HG02759 (cell line): ENCODE results near the gene PRRG2.

Source experiments
- ATAC-seq: cut with Tn5 transposase; IDR thresholded peaks from one replicate; pipeline ENCODE4 v1.9.1; 2021; ENCODE audit warnings: mild to moderate bottlenecking, moderate library complexity; ENCODE audit not compliant: unreplicated experiment

The PRRG2 gene

DNA sequence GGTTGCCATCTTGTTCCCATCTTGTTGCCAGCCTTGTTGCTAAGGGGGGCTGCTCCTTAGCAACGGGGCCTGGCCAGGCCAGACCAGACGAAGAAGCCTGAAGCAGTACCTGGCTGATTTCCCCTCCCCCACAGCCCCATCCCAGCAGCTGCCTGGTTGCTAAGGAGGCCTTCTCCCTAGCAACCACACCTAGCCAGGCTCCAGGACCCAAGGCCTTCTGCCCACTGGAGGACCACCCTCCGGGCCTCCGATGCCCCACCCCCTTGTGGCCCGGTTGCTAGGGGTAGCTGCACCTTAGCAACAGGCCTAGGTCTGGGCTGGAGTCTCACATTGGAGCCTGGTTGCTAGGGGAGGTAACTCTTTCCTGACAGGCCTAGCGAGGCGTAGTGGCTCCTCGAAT lies 3.9 kb downstream of the PRRG2 start:
- ATAC-seq = no peak

DNA sequence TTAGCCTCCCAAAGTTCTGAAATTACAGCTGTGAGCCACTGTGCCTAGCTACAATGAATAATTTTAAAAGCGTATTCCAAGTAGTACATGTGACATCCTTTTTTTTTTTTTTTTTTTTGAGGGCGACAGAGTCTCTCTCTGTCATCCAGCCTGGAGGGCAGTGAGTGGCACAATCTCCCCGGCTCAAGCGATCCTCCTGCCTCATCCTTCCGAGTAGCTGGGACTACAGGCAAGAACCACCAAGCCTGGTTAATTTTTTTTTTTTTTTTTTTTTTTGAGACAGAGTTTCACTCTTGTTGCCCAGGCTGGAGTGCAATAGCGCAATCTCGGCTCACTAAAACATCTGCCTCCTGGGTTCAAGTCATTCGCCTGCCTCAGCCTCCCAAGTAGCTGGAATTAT lies 6.1 kb downstream of the PRRG2 start:
- ATAC-seq = no peak

DNA sequence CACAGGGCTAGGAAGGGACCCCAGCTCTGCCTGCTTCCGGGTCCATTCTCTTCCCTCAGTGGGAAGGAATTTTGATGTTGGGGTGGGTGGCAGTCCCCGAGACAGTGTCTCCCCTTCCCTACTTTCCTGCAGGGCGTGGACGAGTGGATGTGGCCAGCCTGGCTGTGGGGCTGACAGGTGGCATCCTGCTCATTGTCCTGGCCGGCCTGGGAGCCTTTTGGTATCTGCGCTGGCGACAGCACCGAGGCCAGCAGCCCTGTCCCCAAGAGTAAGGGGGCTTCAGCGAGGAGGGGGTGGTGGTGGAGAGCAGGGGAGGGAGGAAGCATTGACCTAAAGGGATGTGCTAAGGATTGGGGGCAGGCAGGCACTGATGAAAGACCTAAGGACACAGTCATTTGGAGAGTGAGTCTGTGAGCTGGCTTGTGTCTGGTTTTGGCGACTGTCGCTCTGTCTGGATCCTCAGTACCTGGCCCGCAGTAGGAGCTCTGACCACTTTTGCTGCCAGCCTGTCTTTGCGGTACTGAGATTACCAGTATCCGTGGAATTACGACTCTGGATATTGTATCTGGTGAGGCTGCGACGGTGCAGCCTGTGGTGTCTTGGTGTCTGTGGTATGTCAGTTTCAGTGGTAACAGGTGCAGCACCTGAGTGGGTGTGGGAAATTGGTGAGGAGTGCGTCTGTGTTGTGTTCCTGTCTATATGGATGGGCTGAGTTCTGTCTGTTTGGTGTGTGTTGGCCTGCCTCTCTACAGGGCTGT lies 7.4 kb downstream of the PRRG2 start:
- ATAC-seq = no peak

DNA sequence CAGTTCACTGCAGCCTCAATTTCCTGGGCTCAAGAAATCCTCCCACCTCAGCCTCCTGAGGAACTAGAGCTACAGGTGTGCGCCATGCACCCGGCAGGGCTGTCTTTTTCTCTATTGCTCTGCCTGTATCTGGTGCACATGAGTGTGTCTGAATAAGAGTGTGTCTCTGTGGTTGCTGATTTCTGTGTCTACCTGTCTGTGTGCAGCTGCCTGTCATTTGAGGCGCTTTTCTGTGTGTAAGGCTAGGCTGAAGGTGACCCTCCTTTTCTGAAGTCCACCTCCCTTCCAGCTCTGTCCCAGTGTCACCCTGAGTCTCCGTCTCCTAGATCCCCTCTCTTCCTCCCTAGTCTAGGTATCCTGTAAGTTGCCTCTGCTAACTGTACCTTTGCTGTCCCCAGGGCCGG lies 8.4 kb downstream of the PRRG2 start:
- no peak for ATAC-seq

DNA sequence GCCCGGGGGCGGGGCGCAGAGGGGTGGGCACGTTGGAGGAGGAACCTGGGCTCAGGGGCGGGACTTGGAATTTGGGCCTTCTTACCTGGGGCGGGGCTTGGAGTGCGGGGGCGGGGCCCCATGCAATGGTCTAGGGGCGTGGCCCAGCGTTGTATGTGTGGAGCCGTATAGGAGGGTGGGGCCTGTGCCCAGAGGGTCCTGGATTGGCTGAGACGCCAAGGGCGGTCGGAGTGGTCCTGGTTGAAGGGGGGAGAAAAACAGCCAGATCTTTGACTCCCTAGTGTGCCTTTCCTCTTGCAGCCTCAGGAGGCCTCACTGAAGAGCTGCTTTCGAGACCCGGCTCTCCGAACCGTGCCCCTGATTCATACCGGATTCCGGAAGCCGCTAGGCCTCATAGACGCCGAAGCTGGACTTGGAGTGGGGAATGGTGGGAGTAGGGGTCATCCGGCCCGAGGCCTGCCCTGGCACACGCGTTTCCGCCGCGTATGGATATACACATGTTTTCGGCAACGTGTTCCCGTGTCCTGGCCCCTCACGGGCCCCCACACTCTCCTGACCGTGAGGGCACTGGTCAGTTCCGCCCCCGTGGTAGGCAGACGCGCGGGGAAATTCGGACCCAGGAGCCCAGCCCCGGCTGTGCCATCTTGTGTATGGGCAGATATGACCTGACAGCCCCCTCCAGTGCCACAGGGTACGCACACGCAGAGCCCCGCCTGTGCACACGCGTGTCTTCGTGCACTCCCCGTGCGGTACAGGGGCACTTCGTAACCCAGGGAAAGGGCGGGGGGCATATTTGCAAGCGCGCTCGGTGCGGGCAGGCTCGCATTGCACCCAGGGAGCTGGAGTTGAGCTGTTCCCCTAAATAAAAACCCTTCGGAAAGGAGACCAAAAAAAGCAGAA lies 9.2 kb downstream of the PRRG2 start:
- peak; percentile 73 for ATAC-seq

DNA sequence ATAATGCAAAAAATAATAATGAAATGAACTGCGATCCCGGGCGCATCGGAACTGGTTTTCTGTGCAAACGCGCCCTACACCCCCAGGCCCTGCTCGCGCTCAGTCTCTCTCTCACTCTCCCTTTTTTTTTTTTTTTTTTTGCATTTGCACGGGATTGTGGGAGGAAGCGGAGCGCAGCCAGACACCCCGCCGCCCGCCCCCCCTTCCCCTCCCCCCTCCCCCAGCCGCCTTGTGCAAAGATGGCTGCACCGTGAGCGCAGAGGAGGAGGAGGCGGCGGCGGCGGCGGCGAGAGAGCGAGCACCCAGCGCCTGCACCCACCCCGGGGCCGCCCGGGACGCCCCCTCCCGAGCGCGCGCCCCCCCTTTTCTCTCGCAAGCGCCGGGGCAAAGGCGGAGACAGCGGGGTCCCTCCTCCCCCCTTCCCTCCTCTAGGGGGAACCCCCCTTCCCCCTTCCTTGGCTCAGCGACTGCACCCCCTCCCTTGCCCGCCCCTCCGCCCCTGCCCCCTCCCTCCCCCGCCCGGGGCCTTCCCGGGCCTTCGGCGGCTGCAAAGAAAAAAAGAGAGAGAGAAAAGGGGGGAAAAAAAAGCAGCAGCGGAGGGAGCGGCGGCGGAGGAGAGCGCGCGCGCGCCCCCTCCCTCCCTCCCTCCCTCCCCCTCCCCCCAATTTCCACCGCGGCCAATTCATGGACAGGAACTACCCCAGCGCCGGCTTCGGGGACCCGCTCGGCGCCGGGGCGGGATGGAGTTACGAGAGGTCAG lies 10.0 kb downstream of the PRRG2 start, which contains the start of gene PRR12:
PRR12 (plus strand) TSS at position 212 of the 760 bp plus-strand sequence; CDS start at position 685, 473 bp downstream.
- ATAC-seq = peak; percentile 25

DNA sequence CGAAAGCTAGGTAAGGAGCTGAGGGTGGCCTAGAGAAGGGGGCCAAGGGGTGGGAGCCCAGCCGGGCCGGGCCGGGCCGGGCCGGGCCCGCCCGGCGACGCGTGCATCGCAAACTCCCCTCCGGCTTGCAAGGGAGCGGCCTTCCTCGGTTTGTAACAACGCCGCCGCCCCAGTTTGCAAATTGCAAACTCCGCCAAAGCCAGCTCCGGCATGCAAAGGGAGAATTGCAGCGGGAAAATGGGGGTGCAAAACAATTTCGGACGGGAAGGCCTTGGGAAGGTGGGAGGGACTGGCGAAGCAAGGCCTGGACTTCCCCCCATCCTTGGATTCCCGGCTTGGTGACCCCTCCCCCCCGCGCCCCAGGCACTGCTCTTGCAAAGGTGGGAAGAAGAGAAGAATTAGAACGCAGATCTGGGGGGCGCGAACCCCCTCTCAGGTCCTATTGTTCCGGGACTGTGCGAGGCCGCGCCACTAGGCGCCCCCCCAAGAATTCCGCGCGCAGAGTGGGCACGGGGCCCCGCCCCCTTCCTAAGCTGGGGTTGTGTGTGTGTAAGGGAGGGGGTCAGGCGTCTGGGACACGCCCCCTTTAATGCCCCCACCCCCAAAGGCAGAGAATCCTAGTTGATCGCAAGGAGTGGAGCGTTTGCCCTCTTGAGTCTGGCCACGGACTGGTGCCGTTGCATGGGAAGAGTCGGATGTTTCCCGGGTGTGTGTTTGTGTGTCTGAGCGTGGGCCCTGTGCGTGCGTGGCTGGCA lies 10.8 kb downstream of the PRRG2 start:
- ATAC-seq = peak; percentile 1

DNA sequence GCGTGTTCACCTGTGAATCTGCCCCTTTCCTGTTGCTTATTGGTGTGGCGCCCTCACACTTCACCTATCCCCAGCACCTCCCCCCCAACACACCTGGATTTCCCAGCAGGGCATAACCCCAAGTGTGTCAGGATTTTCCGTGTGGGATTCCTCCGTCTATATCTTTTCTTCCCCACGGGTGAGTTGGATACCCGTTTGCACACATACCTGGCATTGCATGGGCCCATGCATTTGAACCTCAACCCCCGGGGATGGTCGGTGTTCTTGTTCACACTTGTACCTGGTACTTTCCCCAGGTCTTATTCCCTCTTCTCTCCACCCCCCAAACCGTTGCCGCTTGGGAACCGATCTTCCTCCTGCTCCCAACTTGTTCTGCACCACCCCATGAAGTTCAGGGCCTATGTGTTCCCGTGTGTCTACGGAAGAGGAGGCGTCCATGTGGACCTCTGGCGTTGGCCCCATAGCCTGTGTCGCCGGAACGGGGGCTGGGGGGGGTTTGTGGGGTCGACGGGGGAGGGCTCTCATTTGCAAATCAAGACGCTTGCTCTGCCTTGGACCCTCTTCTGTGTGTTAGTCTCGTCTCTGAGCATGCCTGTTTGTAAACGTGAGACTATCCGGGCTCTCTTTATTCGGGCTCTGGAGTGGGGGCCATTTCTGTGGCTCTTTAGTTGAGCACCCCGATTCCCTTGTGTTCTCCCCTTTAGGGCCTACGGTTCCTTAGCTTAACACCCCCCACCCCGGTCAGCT lies 11.5 kb downstream of the PRRG2 start:
- ATAC-seq = no peak

DNA sequence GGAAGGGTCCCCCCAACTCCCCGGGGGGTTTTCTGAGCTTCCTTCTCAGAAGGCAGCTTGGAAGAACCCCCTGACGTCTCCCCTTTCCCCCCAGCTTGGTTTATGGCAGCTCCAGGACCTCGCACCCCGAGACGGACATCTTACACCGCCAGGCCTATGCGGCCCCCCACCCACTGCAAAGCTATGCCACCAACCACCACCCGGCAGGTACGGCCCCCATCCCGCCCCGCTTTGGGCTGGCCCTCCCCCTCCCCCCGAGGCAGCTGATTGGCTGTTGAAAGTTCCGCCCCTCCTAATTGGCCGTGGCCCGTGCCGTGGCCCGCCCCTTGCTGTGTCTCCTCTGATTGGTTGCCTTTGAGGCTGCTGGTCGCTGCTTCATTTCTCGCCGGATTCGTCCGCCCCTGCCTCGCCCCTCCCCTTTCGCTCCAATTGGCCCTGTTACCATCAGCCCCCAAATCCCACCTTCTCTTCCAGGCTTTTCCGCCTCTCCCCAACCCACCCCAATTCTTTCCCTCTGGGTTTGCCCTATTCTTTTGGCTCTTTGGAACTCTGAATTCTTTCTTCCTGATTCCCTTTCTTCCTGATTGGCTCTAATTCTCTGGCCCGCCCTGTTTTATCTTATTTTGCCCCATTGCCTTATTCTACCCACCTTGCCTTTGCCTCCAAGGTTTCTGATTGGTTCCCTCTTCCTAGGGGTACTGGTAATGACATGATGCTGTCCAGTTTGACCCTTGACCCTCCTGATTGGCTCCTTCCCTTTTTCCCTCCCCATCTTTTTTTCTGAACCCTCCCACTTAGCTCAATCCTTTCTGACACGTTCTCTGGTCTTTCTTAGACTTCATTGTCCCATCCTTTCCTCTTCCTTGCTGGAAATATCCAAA lies 12.4 kb downstream of the PRRG2 start:
- ATAC-seq = peak; percentile 39

DNA sequence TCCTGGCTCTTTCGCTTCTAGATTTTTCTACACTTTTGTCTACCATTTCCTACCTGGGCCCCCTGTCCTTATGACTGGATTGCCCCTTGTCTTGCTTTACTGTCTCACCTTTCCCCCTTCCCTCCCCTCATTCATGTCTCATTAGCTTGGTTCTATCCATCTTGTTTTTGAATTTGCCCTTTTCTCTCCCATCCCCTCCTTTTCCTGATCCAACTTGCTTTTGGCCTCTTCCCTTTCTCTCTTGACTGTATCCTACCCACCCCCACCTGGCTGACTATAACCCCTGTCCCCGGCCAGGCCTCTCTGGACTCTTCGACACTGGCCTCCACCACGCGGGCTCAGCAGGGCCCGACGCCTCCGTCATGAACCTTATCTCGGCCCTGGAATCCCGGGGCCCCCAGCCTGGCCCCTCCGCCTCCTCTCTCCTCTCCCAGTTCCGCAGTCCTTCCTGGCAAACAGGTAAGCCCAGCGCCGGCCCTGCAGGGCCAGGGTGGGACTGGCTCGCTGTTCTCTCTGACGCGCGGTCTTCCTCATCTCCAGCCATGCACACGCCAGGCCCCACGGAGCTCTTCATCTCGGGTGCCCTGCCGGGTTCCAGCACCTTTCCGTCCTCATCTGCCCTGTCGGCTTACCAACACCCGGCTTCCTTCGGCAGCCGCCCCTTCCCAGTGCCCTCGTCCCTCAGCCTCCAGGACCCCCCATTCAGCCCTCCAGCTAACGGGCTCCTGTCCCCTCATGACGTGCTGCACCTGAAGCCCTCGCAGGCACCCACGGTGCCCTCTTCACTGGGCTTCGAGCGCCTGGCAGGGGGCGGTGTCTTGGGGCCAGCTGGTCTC lies 13.3 kb downstream of the PRRG2 start:
- ATAC-seq = no peak

DNA sequence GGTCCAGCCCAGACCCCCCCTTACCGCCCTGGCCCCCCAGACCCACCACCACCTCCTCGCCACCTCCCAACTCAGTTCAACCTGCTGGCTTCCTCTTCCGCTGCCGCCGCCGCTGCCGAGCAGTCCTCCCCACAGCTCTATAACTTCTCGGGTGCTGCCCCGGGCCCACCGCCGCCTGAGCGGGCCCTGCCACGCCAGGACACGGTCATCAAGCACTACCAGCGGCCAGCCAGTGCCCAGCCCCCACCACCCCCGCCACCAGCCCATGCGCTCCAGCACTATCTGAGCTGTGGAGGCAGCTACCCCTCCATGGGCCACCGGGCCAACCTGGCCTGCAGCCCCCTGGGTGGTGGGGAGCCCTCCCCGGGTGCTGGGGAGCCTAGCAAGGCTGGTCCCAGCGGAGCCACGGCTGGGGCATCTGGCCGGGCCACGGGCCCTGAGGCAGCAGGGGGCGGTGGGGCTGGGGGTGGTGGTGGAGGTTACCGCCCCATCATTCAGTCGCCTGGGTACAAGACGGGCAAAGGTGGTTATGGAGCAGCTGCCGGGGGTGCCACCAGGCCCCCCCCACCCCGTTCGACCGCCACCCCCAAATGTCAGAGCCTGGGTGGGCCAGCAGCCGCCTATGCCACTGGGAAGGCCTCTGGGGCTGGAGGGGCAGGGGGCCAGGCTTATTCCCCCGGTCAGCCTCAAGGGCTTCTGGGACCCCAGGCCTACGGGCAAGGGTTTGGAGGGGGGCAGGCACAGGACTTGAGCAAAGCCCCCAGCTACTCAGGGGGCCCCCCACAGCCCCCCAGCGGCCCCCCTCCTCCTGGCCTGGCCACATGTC lies 14.1 kb downstream of the PRRG2 start:
- no peak for ATAC-seq

DNA sequence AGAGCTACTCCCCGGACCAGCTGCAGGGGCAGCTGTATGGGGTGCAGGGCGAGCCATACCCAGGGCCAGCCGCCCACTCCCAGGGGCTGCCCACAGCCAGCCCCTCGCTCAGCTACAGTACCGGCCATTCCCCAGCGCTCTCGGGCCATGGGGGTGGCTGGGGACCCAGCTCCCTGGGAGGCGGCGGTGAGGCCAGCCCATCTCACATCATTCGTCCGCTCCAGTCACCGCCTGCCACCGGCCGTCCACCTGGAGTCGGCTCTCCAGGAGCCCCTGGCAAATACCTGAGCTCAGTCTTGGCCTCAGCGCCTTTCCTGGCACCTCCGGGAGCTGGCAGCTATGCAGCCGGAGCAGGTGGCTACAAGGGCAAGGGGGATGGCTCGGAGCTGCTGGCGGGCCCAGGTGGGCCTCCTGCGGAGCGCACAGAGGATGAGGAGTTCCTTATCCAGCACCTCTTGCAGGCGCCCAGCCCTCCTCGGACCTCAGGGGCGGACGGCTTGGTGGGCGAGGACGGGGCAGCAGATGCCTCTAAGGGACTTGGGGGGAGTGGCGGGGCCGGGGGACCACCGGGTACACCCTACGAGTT lies 14.8 kb downstream of the PRRG2 start:
- ATAC-seq = no peak

DNA sequence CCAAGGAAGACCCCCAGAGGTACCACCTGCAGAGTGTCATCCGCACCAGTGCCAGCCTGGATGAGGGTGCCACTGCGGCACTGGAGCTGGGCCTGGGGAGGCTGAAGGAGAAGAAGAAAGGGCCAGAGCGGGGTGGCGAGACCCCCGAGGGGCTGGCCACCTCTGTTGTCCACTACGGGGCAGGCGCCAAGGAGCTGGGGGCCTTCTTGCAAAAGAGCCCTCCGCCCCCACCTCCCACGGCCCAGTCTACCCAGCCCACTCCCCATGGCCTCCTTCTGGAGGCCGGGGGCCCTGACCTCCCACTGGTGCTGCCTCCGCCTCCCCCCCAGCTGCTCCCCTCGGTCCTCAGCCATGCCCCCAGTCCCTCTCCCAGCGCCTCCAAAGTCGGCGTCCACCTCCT lies 15.3 kb downstream of the PRRG2 start:
- no peak for ATAC-seq

DNA sequence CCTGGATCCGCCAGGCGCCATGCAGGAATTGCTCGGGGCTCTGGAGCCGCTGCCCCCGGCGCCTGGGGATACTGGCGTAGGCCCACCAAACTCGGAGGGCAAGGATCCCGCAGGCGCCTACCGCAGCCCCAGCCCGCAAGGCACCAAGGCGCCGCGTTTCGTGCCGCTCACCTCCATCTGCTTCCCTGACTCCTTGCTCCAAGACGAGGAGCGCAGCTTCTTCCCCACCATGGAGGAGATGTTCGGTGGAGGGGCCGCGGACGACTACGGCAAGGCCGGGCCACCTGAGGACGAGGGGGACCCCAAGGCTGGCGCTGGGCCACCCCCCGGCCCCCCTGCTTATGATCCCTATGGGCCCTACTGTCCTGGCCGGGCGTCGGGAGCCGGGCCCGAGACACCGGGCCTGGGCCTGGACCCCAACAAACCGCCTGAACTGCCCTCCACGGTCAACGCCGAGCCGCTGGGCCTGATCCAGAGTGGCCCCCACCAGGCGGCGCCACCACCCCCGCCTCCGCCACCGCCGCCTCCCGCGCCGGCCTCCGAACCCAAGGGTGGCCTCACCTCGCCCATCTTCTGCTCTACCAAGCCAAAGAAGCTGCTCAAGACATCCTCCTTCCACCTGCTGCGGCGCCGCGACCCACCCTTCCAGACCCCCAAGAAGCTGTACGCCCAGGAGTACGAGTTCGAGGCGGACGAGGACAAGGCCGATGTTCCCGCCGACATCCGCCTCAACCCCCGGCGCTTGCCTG lies 16.0 kb downstream of the PRRG2 start:
- ATAC-seq = no peak

DNA sequence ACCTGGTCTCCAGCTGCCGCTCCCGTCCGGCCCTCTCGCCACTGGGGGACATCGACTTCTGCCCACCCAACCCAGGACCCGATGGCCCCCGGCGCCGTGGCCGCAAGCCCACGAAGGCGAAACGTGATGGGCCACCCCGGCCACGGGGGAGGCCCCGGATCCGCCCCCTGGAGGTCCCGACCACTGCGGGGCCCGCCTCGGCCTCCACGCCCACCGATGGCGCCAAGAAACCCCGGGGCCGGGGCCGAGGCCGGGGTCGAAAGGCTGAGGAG lies 16.5 kb downstream of the PRRG2 start:
- no peak for ATAC-seq
